GM23248 (cell line): ENCODE measurements around the gene SYT15. TPM values are rescaled to one million over a fixed set of nuclear protein-coding genes. Genes with fewer than 3 reads are reported as not detected.
"Not testable (repeated sequence)": the region's sequence is repeated elsewhere in the genome, so short reads cannot be mapped to it uniquely, and the experiment has no call there.

ENCODE experiments used
- DNase-seq: peaks from one replicate; pipeline ENCODE4 v3.0.0-alpha.2; 2015
- H2AFZ ChIP-seq: fragments of 200-600 bp; sonication (generic); 2 replicates; pipeline ENCODE4 v1.6.1; 2016; ENCODE audit warnings: antibody characterized with exemption
- H3F3A ChIP-seq: fragments of 200-600 bp; sonication (generic); 2 replicates; pipeline ENCODE4 v1.6.1; 2016; ENCODE audit warnings: mild to moderate bottlenecking, antibody characterized with exemption, mixed run types; ENCODE audit not compliant: insufficient read depth
- H3K27ac ChIP-seq: fragments of 200-600 bp; sonication (generic); 2 replicates; pipeline ENCODE4 v1.5.1; 2016; ENCODE audit warnings: mild to moderate bottlenecking
- H3K27me3 ChIP-seq: fragments of 200-600 bp; sonication (generic); replicated peaks from 2 replicates; pipeline ENCODE4 v1.6.1; 2016; ENCODE audit warnings: mild to moderate bottlenecking; ENCODE audit not compliant: insufficient read depth
- H3K36me3 ChIP-seq: fragments of 200-600 bp; sonication (generic); 2 replicates; pipeline ENCODE4 v1.6.1; 2016; ENCODE audit warnings: low read depth, mild to moderate bottlenecking
- H3K4me1 ChIP-seq: fragments of 200-600 bp; sonication (generic); 2 replicates; pipeline ENCODE4 v1.6.1; 2016; ENCODE audit warnings: mild to moderate bottlenecking; ENCODE audit not compliant: insufficient read depth
- H3K4me2 ChIP-seq: fragments of 200-600 bp; sonication (generic); one replicate; pipeline ENCODE4 v1.6.1; 2016; ENCODE audit warnings: mild to moderate bottlenecking; ENCODE audit not compliant: unreplicated experiment
- H3K4me3 ChIP-seq: fragments of 200-600 bp; sonication (generic); 2 replicates; pipeline ENCODE4 v1.5.1; 2016; ENCODE audit warnings: mild to moderate bottlenecking
- H3K79me2 ChIP-seq: fragments of 200-600 bp; sonication (generic); 2 replicates; pipeline ENCODE4 v1.6.1; 2016; ENCODE audit warnings: mild to moderate bottlenecking; ENCODE audit not compliant: insufficient read depth
- H3K9ac ChIP-seq: fragments of 200-600 bp; sonication (generic); 2 replicates; pipeline ENCODE4 v1.6.1; 2016; ENCODE audit warnings: mild to moderate bottlenecking
- H3K9me2 ChIP-seq: fragments of 200-600 bp; sonication (generic); 2 replicates; pipeline ENCODE4 v1.6.1; 2016; ENCODE audit warnings: mixed run types, mild to moderate bottlenecking, moderate library complexity; ENCODE audit not compliant: insufficient read depth
- H3K9me3 ChIP-seq: fragments of 200-600 bp; sonication (generic); one replicate; pipeline ENCODE4 v1.6.1; 2017; ENCODE audit warnings: low read depth
- H4K20me1 ChIP-seq: fragments of 200-600 bp; sonication (generic); 2 replicates; pipeline ENCODE4 v1.6.0; 2016; ENCODE audit not compliant: insufficient read depth
- WGBS, 2 experiments: methylation state at CpG; one replicate each; pipeline ENCODE4 v1.1.6; 2015 to 2017; ENCODE audit warnings: low lambda C conversion rate in 2 of 2, low coverage in 1 of 2; ENCODE audit errors: missing lambda C conversion rate in 2 of 2; 5-methylcytosine and 5-hydroxymethylcytosine counted together
- in situ Hi-C: fragments of 300-500 bp; cut with MboI; formaldehyde crosslinking; loops from 2 replicates; pipeline ENCODE4 v1.15.0; 2020
- polyA plus RNA-seq: library from polyadenylated mRNA; unstranded; fragments of >200 nt; fragmentation: Nextera tagmentation; extraction: Ambion mirVana; gene quantifications from 2 replicates; pipeline ENCODE4 v1.2.1, GENCODE V29; 2016
- total RNA-seq: library from RNA; depleted of rRNA; stranded (reverse); fragments of >200 nt; shearing (Covaris generic); gene quantifications from 2 replicates; pipeline ENCODE4 v1.2.3, GENCODE V29; 2014

Gene SYT15
- total and polyA plus RNA-seq, 2 experiments from 2014 or later: 1.2 to 2.3 TPM

GRCh38 chr10:46577624-46578473 is 1.1 kb upstream of the SYT15 start:
- H3F3A ChIP-seq, H3K4me1 ChIP-seq, H3K9me3 ChIP-seq, H3K27me3 ChIP-seq, H3K4me2 ChIP-seq, H3K36me3 ChIP-seq, H3K79me2 ChIP-seq, H2AFZ ChIP-seq, in situ Hi-C loops, H3K9ac ChIP-seq, H4K20me1 ChIP-seq, H3K27ac ChIP-seq, H3K9me2 ChIP-seq: not testable (repeated sequence)
- peak overlapping the region; percentile 40; the same call in 1 of the 2 replicates for H3K4me3 ChIP-seq
- DNase-seq: peak; percentile 6
- WGBS, 2 experiments: 8 to 16% methylated on average over 28 to 32 of the region's 50 CpGs

GRCh38 chr10:46579378-46579777 is 450 bp downstream of the SYT15 start:
- no CpG with 5 or more reads among the region's 21 CpGs for WGBS, 2 experiments

GRCh38 chr10:46581997-46582396 is 3.1 kb downstream of the SYT15 start:
- WGBS, 2 experiments: 83 to 87% methylated on average over 6 to 11 of the region's 12 CpGs
- H3K4me1 ChIP-seq, H2AFZ ChIP-seq, H3K36me3 ChIP-seq, H3K27me3 ChIP-seq, H3K9me3 ChIP-seq, H4K20me1 ChIP-seq, H3K4me3 ChIP-seq, H3K27ac ChIP-seq, in situ Hi-C loops, H3K79me2 ChIP-seq, DNase-seq, H3K9me2 ChIP-seq, H3K9ac ChIP-seq, H3F3A ChIP-seq, H3K4me2 ChIP-seq: not testable (repeated sequence)

More at GRCh38 chr10:46579378-46579777, 450 bp downstream of the SYT15 start:
- H3K9me2 ChIP-seq, H4K20me1 ChIP-seq, H3K27me3 ChIP-seq, H3K4me2 ChIP-seq, H3K4me3 ChIP-seq, H2AFZ ChIP-seq, H3K9me3 ChIP-seq, in situ Hi-C loops, H3K27ac ChIP-seq, H3K79me2 ChIP-seq, H3K4me1 ChIP-seq, H3K9ac ChIP-seq, H3K36me3 ChIP-seq, H3F3A ChIP-seq, DNase-seq: not testable (repeated sequence)

- in situ Hi-C loops, H3F3A ChIP-seq, H3K4me3 ChIP-seq, H3K27me3 ChIP-seq, H4K20me1 ChIP-seq, H3K9me3 ChIP-seq, H3K4me1 ChIP-seq, H3K9me2 ChIP-seq, H3K4me2 ChIP-seq, H3K79me2 ChIP-seq, DNase-seq, H3K36me3 ChIP-seq, H3K9ac ChIP-seq, H2AFZ ChIP-seq, H3K27ac ChIP-seq: not testable (repeated sequence)
- WGBS, 2 experiments: no CpG with 5 or more reads among the region's 11 CpGs
These were observed 3.6 kb downstream of the SYT15 start for GRCh38 chr10:46582568-46582967.

- DNase-seq, in situ Hi-C loops, H2AFZ ChIP-seq, H3K36me3 ChIP-seq, H3F3A ChIP-seq, H3K79me2 ChIP-seq, H3K4me1 ChIP-seq, H3K4me2 ChIP-seq, H3K27ac ChIP-seq, H3K9me2 ChIP-seq, H3K9me3 ChIP-seq, H3K9ac ChIP-seq, H3K27me3 ChIP-seq, H4K20me1 ChIP-seq, H3K4me3 ChIP-seq: not testable (repeated sequence)
- 78% methylated on average over 6 of the region's 11 CpGs; no CpG with 5 or more reads in 1 of the 2 experiments for WGBS, 2 experiments
These were observed 5.3 kb downstream of the SYT15 start for GRCh38 chr10:46584196-46584595.

GRCh38 chr10:46585246-46585645 is 6.3 kb downstream of the SYT15 start:
- H3K9me3 ChIP-seq, H3K9me2 ChIP-seq, H3K79me2 ChIP-seq, H3K36me3 ChIP-seq, H3K4me3 ChIP-seq, in situ Hi-C loops, H3K9ac ChIP-seq, H3K27me3 ChIP-seq, H2AFZ ChIP-seq, DNase-seq, H3F3A ChIP-seq, H3K4me2 ChIP-seq, H3K4me1 ChIP-seq, H3K27ac ChIP-seq, H4K20me1 ChIP-seq: not testable (repeated sequence)
- no CpG with 5 or more reads among the region's 13 CpGs for WGBS, 2 experiments

GRCh38 chr10:46587546-46587945 is 8.6 kb downstream of the SYT15 start:
- H3K4me2 ChIP-seq, in situ Hi-C loops, H3K27me3 ChIP-seq, H3K4me3 ChIP-seq, H3K9me3 ChIP-seq, H3K79me2 ChIP-seq, H2AFZ ChIP-seq, DNase-seq, H3K27ac ChIP-seq, H3K4me1 ChIP-seq, H3K36me3 ChIP-seq, H3F3A ChIP-seq, H4K20me1 ChIP-seq, H3K9ac ChIP-seq, H3K9me2 ChIP-seq: not testable (repeated sequence)
- WGBS, 2 experiments: no CpG with 5 or more reads among the region's 24 CpGs
